Peyer's patch (tissue), 4 donors: ENCODE data around the gene B3GLCT.

Experiments used
- CTCF ChIP-seq, 6 experiments: fragments of 450-650 bp in 4 of 6; fragments of 200-600 bp in 2 of 6; sonication (generic) in 1 of 6; IDR thresholded peaks; one replicate each; pipeline ENCODE4 v1.5.1; 2017 to 2019; ENCODE audit warnings: antibody characterized with exemption in 6 of 6, mild to moderate bottlenecking in 3 of 6, moderate library complexity in 1 of 6
- POLR2A ChIP-seq, 2 donors: fragments of 450-650 bp; IDR thresholded peaks; one replicate each; pipeline ENCODE4 v1.5.1; 2017; ENCODE audit warnings: antibody characterized with exemption in 2 of 2, mild to moderate bottlenecking in 2 of 2, moderate library complexity in 2 of 2

- TF ChIP-seq CTCF (IDR thresholded peaks at IDR 0.05) (no peak), POLR2A (IDR thresholded peaks at IDR 0.05) (no peak)
These were observed 122.3 kb downstream of the B3GLCT start for GRCh38 chr13:31322026-31322425.
